Lung microvascular endothelial cell (primary cell): ENCODE data around the gene APLP2. TPM values are rescaled to one million over a fixed set of nuclear protein-coding genes. Genes with fewer than 3 reads are reported as not detected.

Source experiments
- DNase-seq, 2 donors: peaks; one replicate each; pipeline versions ENCODE4 v3.0.0 to v3.0.0-alpha.2; 2010; ENCODE audit warnings: low read depth in 2 of 2
- total RNA-seq: library from RNA; depleted of rRNA; stranded (reverse); fragments of >200 nt; gene quantifications from 2 replicates; pipeline ENCODE4 v1.2.1, GENCODE V29; 2014

The APLP2 gene
- total RNA-seq, 1 donor from 2014 or later: 1,111 TPM

DNA sequence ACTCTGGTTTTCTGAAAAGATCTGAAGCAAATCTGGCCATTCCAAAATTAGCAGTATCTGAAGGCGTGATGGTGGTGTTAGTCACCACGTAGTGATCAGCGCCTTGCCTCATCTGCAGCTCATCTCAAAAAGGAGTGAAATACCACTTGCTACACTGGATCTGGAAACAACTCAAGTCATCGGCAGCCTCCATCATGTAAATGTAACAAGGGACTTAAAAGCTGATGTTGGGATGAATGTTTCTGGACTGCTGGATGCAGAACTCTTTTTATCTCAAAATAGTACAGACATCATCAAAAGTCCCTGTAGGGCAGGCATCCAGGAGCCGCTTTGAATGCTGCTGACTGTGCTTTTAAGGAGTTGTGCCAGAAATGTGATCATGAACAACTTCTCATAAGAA lies 14.1 kb upstream of the APLP2 start:
- DNase-seq: no peak

DNA sequence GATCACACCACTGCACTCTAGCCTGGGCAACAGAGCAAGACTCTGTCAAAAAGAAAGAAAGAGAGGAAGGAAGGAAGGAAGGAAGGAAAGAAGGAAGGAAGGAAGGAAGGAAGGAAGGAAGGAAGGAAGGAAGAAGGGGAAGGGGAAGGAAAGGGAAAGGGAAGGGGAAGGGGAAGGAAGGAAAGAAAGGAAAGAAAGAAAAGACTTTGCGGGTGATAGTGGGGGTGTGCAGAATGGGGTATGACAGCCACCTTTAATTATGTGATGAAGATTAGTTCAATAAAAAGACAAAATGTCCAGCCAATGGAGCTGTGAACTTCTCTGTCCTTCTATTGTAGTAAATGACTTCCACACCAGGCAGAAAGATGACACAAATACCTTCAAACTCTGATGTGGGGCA lies 8.7 kb upstream of the APLP2 start:
- DNase-seq: no peak

GRCh38 chr11:130062026-130062425 lies 7.7 kb upstream of the APLP2 start:
- DNase-seq: no peak

GRCh38 chr11:130063451-130063850 lies 6.2 kb upstream of the APLP2 start:
- no peak for DNase-seq

DNA sequence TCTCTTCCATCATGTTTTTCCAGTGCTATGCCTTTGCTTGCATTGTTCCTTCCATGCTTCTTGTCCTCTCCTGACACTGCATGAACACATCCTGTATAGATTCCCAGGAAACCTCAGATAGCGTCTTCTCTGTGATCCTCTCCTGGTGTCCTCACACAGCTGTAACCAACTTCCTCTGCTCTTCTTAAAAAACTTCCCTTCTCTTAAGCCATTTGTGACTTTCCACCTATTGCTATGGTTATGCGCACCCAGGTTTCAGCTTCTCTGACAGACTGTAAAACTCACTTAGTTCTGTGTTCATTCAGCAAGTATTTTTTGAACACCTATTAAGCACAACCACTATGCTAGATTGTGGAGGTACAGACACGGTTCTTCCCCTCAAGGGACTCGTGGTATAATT lies 5.1 kb upstream of the APLP2 start:
- no peak for DNase-seq

GRCh38 chr11:130066338-130066737 lies 3.4 kb upstream of the APLP2 start:
- no peak for DNase-seq

DNA sequence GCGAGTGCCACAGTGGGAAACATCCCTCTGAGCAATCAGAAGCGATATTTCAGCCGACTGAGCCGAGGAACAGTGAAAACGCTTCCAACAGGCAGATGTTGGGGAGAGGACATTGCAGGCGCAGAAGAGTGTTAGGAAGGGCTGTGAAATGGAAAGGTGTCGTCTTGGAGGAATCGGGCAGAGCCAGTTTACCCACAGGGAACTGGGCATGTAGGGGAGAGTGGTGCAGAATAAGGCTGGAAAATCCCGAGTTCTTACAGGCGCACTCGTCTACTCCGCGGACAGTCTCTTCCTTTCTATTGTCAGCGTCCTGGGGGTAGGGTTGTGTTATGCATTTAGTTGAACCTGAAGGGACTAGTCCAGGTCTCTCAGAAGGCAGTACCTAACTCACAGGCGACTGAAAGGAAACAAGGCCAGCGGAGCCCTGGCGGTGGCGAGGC lies 1.1 kb upstream of the APLP2 start:
- peak in 1 of 2 donors; percentile 60 for DNase-seq

GRCh38 chr11:130068986-130069658 lies 572 bp upstream of the APLP2 start:
- DNase-seq: peak; percentile 52 to 88

DNA sequence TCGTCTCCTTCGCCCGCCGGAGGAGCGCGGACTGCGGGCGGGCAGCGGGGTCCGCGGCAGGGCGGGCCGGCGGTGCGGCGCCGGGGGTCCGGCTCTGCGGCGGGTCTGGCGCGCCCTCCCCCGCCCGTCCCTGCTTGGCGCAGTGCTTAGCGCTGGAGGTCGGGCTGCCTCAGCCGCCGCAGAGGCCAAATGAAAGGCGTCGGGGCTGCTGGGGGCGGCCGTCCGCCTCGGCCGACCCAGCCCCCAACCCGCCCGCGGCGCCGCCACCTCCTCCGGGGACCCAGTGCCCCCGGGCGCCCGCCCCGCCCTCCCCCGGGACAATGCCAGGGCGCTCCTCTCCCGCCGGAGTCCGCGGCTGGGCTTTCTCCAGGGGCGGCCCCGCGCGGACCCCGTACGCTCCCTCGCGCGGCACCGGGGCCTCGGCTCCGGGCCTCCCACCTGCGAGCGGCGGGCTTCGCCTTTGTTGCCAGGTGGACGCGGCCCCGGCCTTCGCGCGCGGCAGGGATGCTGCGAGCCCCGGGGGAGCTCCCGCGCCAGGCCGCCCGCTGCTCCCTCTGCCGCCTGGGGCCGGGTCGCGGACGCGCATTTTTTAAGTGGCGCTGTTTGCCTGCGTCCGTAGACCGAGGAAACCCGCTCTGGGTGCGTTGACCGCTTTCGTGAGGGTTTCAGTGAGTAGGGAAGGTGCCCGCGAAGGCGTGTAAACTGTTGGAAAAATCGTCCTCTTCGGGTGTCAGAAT lies 583 bp downstream of the APLP2 start:
- peak; percentile 48 to 51 for DNase-seq

DNA sequence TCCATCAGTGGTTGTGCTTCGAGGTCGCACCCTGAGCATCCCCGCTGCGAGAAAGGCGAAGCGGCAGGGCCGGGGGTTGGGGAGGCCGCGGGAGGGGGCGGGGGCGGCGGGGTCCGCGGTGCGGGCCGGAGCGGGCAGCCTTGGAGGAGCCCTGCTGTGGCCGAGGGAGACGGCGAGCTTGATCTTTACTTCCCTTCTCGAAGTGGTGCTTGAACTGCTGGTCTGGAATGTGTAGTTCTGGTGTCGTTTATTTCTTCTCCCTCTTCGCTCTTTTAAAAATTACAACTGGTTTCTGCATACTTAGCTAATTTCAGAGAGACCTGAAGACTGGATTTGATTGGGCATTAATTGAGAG lies 1.1 kb downstream of the APLP2 start:
- peak in 1 of 2 donors; percentile 31 for DNase-seq

GRCh38 chr11:130071211-130071712 lies 1.6 kb downstream of the APLP2 start:
- DNase-seq: peak; percentile 65 to 68

DNA sequence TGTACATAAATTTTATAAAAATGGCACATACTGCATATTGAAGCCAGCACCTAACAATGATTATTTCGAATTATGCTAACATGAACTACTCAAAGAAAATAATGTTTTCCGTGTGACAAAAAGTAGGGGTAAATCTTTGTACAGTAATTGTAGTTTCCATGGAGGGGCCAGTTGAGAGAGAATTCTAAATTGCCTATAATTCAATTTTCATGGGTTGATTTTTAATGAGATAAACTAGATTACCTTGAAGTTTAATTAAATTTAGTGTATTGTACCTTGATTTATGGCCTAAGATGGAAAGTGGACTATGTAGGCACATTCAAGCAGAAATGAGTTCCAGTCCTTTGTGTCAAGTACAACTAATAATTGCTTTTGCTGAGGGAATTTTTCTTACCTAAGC lies 5.0 kb downstream of the APLP2 start:
- no peak for DNase-seq

- DNase-seq: no peak
Observed at GRCh38 chr11:130076778-130077481, 7.2 kb downstream of the APLP2 start.

DNA sequence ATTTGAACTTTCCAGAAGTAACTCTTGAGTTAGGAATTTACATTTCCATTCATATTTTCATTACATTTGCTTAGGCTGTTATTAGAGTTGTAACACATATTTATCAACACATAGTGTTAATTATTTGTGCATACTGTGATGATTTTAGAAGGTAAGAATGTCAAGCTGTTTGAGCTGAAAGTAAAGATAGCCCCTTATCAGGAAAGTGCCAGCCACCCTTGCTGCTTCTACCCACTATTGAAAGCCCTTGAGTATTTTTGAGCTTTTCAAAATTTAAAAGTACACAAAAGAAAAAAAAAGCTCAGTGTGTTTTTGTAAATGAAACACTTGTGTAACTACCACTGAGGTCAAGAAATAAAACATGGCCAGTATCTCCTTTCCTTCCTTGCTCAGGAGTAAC lies 8.0 kb downstream of the APLP2 start:
- no peak for DNase-seq

DNA sequence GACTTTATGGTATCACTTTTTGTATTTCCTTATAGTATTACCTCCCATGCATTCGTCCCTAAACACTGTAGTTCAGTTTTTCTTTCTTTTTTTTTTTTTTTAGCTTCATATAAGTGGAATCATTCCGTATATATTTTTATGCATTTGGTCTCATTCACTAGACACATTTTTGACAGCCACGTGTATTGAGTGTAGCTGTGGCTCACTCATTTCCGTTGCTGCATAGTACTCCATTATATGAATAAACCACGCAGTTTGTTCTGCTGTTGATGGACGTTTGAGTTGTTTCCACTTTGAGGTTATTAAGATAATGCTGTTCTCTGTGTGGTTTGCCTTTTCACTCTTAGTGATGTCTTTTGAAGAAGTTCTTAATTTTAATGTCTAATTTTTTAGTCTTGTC lies 8.4 kb downstream of the APLP2 start:
- DNase-seq: no peak

- DNase-seq: peak in 1 of 2 donors; percentile 46
Observed at GRCh38 chr11:130085671-130086290, 16.1 kb downstream of the APLP2 start.

GRCh38 chr11:130086669-130087068 lies 17.0 kb downstream of the APLP2 start:
- peak in 1 of 2 donors; percentile 33 for DNase-seq

- peak in 1 of 2 donors; percentile 50 for DNase-seq
Observed at GRCh38 chr11:130087294-130087926, 17.7 kb downstream of the APLP2 start.

- DNase-seq: peak in 1 of 2 donors; percentile 28
Observed at GRCh38 chr11:130088217-130088616, 18.5 kb downstream of the APLP2 start.

DNA sequence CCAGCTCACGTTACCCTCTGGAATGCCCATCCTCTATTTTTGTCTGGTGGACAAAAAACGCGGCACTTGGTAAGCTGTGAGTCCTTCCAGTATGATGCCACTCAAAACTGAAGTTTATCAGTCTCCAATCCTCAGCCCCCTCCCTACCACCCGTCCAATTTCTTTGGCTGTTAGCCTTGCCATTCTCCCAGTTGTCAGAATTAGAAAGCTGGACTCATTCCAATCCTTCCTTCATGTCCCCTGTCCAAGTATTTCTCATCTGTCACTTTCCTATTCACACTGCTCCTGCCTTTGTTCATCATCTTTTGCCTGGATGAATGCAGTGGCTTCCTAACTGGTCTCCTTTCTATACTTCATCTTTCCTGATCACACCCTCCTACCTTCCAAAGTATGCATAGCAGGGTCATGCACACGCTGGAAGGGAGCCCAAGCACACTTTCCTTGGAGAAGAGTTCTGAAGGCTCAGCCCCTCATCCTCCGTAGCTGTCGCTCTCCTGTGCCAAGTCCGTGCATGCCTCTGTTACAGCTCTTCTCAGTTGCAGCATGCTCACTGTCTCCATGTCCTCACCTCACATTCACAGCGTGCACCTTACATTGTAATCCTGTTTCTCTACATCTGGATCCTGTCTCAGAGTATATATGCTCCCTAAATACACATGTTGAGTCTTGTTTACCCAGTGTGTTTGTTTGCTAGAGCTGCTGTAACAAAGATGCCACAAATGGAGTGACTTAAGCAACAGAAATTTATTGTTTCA lies 19.4 kb downstream of the APLP2 start:
- DNase-seq: peak in 1 of 2 donors; percentile 41

GRCh38 chr11:130089674-130090073 lies 20.0 kb downstream of the APLP2 start:
- DNase-seq: no peak
